HEK293 (cell line): Measurements from ENCODE around the gene MBNL3.

ENCODE experiments used
- CTCF ChIA-PET: fragments of 350-600 bp; formaldehyde crosslinking; extraction: SDS; loops from one replicate; lab custom pipeline; 2021; ENCODE audit warnings: antibody characterized with exemption; lab: Yijun Ruan, JAX
- POLR2A ChIA-PET: fragments of 300-600 bp; formaldehyde crosslinking; extraction: SDS; loops from one replicate; lab custom pipeline; 2020; ENCODE audit warnings: antibody characterized with exemption, inconsistent platforms; lab: Yijun Ruan, JAX
- H3K27ac ChIP-seq: fragments of 200-500 bp; sonication (Bioruptor generic); 2 replicates; pipeline ENCODE4 v1.5.1; 2014; ENCODE audit warnings: low read depth, low read length, control low read depth, inconsistent platforms; ENCODE audit errors: extremely low read depth
- H3K36me3 ChIP-seq, 2 experiments: fragments of 200-500 bp in 1 of 2; sonication (Bioruptor generic) in 1 of 2; 1 replicate in 1 of 2; 2 replicates in 1 of 2; pipeline ENCODE4 v1.5.1; 2014 to 2017; ENCODE audit warnings: inconsistent platforms in 2 of 2, low read length in 2 of 2; ENCODE audit not compliant: control insufficient read depth in 2 of 2, insufficient read depth in 1 of 2
- H3K4me1 ChIP-seq: fragments of 200-500 bp; sonication (Bioruptor generic); 2 replicates; pipeline ENCODE4 v1.5.1; 2014; ENCODE audit warnings: mild to moderate bottlenecking, low read length, inconsistent platforms; ENCODE audit not compliant: control insufficient read depth, insufficient read depth
- H3K4me3 ChIP-seq: 2 replicates; pipeline ENCODE4 v1.5.1; 2011; ENCODE audit warnings: low read depth, mild to moderate bottlenecking, control low read depth, low read length, moderate library complexity
- H3K9me3 ChIP-seq: fragments of 200-500 bp; sonication (Bioruptor generic); 2 replicates; pipeline ENCODE4 v1.5.1; 2014; ENCODE audit warnings: low read depth, low read length, inconsistent platforms; ENCODE audit not compliant: control insufficient read depth, insufficient read depth
- BCL11B ChIP-seq: fragments of 450-650 bp; formaldehyde crosslinking; IDR thresholded peaks from 2 replicates; pipeline ENCODE4 v1.5.1; 2016; ENCODE audit warnings: low read depth, missing biosample characterization, missing genetic modification characterization
- KLF17 ChIP-seq: fragments of 450-650 bp; formaldehyde crosslinking; IDR thresholded peaks from 2 replicates; pipeline ENCODE4 v1.5.1; 2016; ENCODE audit warnings: missing biosample characterization, missing genetic modification characterization
- PRDM2 ChIP-seq: fragments of 450-650 bp; formaldehyde crosslinking; IDR thresholded peaks from 2 replicates; pipeline ENCODE4 v1.5.1; 2016; ENCODE audit warnings: missing biosample characterization, missing genetic modification characterization, borderline replicate concordance
- RBAK ChIP-seq: fragments of 450-650 bp; formaldehyde crosslinking; IDR thresholded peaks from 2 replicates; pipeline ENCODE4 v1.5.1; 2016; ENCODE audit warnings: missing biosample characterization, missing genetic modification characterization
- SETDB1 ChIP-seq: IDR thresholded peaks from one replicate; pipeline ENCODE4 v1.6.1; 2017; ENCODE audit warnings: mild to moderate bottlenecking, low read length, moderate library complexity, mixed read lengths; ENCODE audit not compliant: insufficient read length
- TCF7L2 ChIP-seq: IDR thresholded peaks from 2 replicates; pipeline ENCODE4 v1.6.1; 2011; ENCODE audit warnings: low read depth, mild to moderate bottlenecking, inconsistent platforms, low read length, moderate library complexity, borderline replicate concordance
- ZNF16 ChIP-seq: fragments of 450-650 bp; formaldehyde crosslinking; IDR thresholded peaks from 2 replicates; pipeline ENCODE4 v1.5.1; 2016; ENCODE audit warnings: low read depth, missing biosample characterization, missing genetic modification characterization
- ZNF169 ChIP-seq: fragments of 450-650 bp; formaldehyde crosslinking; IDR thresholded peaks from 2 replicates; pipeline ENCODE4 v1.5.1; 2016; ENCODE audit warnings: missing biosample characterization, missing genetic modification characterization
- ZNF202 ChIP-seq: fragments of 450-650 bp; formaldehyde crosslinking; IDR thresholded peaks from 2 replicates; pipeline ENCODE4 v1.5.1; 2016; ENCODE audit warnings: missing biosample characterization, missing genetic modification characterization, borderline replicate concordance
- ZNF274 ChIP-seq, 2 experiments: fragments of 200-500 bp in 1 of 2; fragments of 450-650 bp in 1 of 2; sonication (Bioruptor generic) in 1 of 2; formaldehyde crosslinking in 1 of 2; IDR thresholded peaks; 2 replicates each; pipeline versions ENCODE4 v1.5.1 to v1.6.1; 2014 to 2016; ENCODE audit warnings: borderline replicate concordance in 1 of 2, inconsistent platforms in 1 of 2, low read length in 1 of 2, missing biosample characterization in 1 of 2, missing genetic modification characterization in 1 of 2
- ZNF341 ChIP-seq: fragments of 450-650 bp; formaldehyde crosslinking; IDR thresholded peaks from 2 replicates; pipeline ENCODE4; 2016; ENCODE audit warnings: low read depth, missing biosample characterization, missing genetic modification characterization
- ZNF416 ChIP-seq: fragments of 450-650 bp; formaldehyde crosslinking; IDR thresholded peaks from 2 replicates; pipeline ENCODE4 v1.5.1; 2016; ENCODE audit warnings: missing biosample characterization, missing genetic modification characterization
- ZNF585B ChIP-seq: fragments of 450-650 bp; formaldehyde crosslinking; IDR thresholded peaks from 2 replicates; pipeline ENCODE4 v1.5.1; 2016; ENCODE audit warnings: missing biosample characterization, missing genetic modification characterization
- ZNF621 ChIP-seq: fragments of 450-650 bp; formaldehyde crosslinking; IDR thresholded peaks from 2 replicates; pipeline ENCODE4 v1.5.1; 2017; ENCODE audit warnings: missing biosample characterization, missing genetic modification characterization
- ZNF623 ChIP-seq: fragments of 450-650 bp; formaldehyde crosslinking; IDR thresholded peaks from 2 replicates; pipeline ENCODE4 v1.5.1; 2016; ENCODE audit warnings: missing biosample characterization, missing genetic modification characterization
- ZNF629 ChIP-seq: fragments of 450-650 bp; formaldehyde crosslinking; IDR thresholded peaks from 2 replicates; pipeline ENCODE4 v1.5.1; 2017; ENCODE audit warnings: missing biosample characterization, missing genetic modification characterization
- ZNF677 ChIP-seq: fragments of 450-650 bp; IDR thresholded peaks from 2 replicates; pipeline ENCODE4 v1.5.0; 2018; ENCODE audit warnings: missing biosample characterization, mild to moderate bottlenecking, missing genetic modification characterization, moderate library complexity
- ZNF76 ChIP-seq: fragments of 450-650 bp; formaldehyde crosslinking; IDR thresholded peaks from 2 replicates; pipeline ENCODE4; 2016; ENCODE audit warnings: low read depth, missing biosample characterization, missing genetic modification characterization, borderline replicate concordance
- ZNF777 ChIP-seq: fragments of 450-650 bp; formaldehyde crosslinking; IDR thresholded peaks from 2 replicates; pipeline ENCODE4 v1.5.1; 2017; ENCODE audit warnings: missing biosample characterization, missing genetic modification characterization, borderline replicate concordance
- ZNF837 ChIP-seq: fragments of 450-650 bp; formaldehyde crosslinking; IDR thresholded peaks from 2 replicates; pipeline ENCODE4 v1.5.1; 2016; ENCODE audit warnings: missing biosample characterization, missing genetic modification characterization
- ZNF843 ChIP-seq: fragments of 450-650 bp; formaldehyde crosslinking; IDR thresholded peaks from 2 replicates; pipeline ENCODE4 v1.5.1; 2016; ENCODE audit warnings: missing biosample characterization, missing genetic modification characterization

The MBNL3 gene

GRCh38 chrX:132412208-132412607 lies 76.6 kb downstream of the MBNL3 start:
- H3K4me3 ChIP-seq, result no peak overlapping the region
- H3K27ac ChIP-seq, result no peak overlapping the region
- no peaks in the 10 kb centered on the region for H3K9me3 ChIP-seq
- TF ChIP-seq KLF17 (tag by site-specific recombination), result no peak
- no peak for TF ChIP-seq ZNF843 (tag by site-specific recombination)
- peak; percentile 40; the same call in 1 of the 2 replicates for TF ChIP-seq TCF7L2
- no peaks in the 10 kb centered on the region for H3K36me3 ChIP-seq
- CTCF ChIA-PET, result interaction anchor here (0.6 to 1.5 kb wide), 4 partner anchors 9 to 219 kb away, joined by 3 to 5 read pairs (median 4); no protein-coding TSS in a partner anchor
- no peaks in the 10 kb centered on the region for H3K4me1 ChIP-seq
- POLR2A ChIA-PET, result no interaction called here

- no peaks in the 10 kb centered on the region; the same call in 1 of the 2 replicates for H3K9me3 ChIP-seq
- no peaks in the 10 kb centered on the region for H3K36me3 ChIP-seq
- H3K27ac ChIP-seq, result no peak overlapping the region
Observed at GRCh38 chrX:132411310-132411977, 77.4 kb downstream of the MBNL3 start.

More at GRCh38 chrX:132411310-132411977, 77.4 kb downstream of the MBNL3 start:
- H3K4me3 ChIP-seq, result no peak overlapping the region
- TF ChIP-seq ZNF623 (no peak), RBAK (tag by site-specific recombination) (no peak), ZNF16 (no peak), ZNF341 (tag by site-specific recombination) (no peak), ZNF416 (tag by site-specific recombination) (no peak), ZNF274 (IDR thresholded peaks at IDR 0.05; ENCODE audit: low read length) (no peak), ZNF274 (tag by site-specific recombination; IDR thresholded peaks at IDR 0.05; ENCODE audit: borderline replicate concordance) (no peak), ZNF837 (tag by site-specific recombination) (no peak), ZNF777 (tag by site-specific recombination) (no peak), ZNF629 (no peak), BCL11B (no peak), ZNF677 (tag by site-specific recombination) (no peak), ZNF621 (tag by site-specific recombination) (no peak), ZNF76 (tag by site-specific recombination) (no peak), PRDM2 (no peak), ZNF202 (tag by site-specific recombination) (no peak), ZNF585B (tag by site-specific recombination) (no peak), SETDB1 (no peak), ZNF169 (tag by site-specific recombination) (no peak)
- POLR2A ChIA-PET, result no interaction called here
- CTCF ChIA-PET, result interaction anchor here (0.6 kb wide), 1 partner anchor 13 kb away, joined by 4 read pairs; no protein-coding TSS in a partner anchor
- H3K4me1 ChIP-seq, result no peaks in the 10 kb centered on the region
